ENCODE measurements around the gene FOXO6.

FOXO6 gene

DNA sequence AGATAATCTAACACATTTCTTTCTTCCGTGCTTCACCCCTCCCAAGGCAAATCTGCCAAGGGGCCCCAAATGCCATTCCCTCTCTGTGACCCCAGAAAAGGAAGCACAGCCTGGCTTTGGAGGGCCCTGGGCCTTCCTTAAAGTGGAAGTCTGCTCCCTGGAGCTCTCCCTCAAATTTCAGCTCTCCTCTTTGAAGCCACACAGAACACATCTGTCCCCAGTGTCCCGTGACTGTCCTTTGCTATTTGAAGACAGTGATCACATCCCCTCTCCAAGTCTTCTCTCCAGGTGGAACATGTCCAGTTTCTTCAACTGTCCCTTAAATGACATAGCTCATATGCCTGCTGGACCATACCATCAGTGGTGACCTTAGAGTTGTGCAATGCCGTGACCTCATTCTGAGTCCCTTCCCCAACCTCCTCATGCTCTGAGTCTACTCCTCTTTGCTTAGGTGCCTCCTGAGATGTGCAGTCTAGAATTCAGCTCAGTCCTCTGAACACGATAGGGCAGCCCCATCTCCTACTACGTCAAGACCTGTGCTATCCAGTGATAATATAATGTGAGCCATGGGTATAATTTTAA is 18.4 kb upstream of the FOXO6 start:
- ChIA-PET CTCF (interaction anchor here (0.9 to 2.0 kb wide), 7 partner anchors 11 to 90 kb away, joined by 3 to 7 read pairs (median 4); no protein-coding TSS in a partner anchor), POLR2A (no interaction called here)
- no peak overlapping the region for H3K4me3 ChIP-seq (ENCODE audit: low read depth, low read length)
- TF ChIP-seq, protein P1, sequence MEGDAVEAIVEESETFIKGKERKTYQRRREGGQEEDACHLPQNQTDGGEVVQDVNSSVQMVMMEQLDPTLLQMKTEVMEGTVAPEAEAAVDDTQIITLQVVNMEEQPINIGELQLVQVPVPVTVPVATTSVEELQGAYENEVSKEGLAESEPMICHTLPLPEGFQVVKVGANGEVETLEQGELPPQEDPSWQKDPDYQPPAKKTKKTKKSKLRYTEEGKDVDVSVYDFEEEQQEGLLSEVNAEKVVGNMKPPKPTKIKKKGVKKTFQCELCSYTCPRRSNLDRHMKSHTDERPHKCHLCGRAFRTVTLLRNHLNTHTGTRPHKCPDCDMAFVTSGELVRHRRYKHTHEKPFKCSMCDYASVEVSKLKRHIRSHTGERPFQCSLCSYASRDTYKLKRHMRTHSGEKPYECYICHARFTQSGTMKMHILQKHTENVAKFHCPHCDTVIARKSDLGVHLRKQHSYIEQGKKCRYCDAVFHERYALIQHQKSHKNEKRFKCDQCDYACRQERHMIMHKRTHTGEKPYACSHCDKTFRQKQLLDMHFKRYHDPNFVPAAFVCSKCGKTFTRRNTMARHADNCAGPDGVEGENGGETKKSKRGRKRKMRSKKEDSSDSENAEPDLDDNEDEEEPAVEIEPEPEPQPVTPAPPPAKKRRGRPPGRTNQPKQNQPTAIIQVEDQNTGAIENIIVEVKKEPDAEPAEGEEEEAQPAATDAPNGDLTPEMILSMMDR (IDR thresholded peaks at IDR 0.05; ENCODE audit: insufficient read depth, low read length, missing control alignments): no peak
- no peak for DNase-seq (ENCODE audit: low read depth, low spot score)

DNA sequence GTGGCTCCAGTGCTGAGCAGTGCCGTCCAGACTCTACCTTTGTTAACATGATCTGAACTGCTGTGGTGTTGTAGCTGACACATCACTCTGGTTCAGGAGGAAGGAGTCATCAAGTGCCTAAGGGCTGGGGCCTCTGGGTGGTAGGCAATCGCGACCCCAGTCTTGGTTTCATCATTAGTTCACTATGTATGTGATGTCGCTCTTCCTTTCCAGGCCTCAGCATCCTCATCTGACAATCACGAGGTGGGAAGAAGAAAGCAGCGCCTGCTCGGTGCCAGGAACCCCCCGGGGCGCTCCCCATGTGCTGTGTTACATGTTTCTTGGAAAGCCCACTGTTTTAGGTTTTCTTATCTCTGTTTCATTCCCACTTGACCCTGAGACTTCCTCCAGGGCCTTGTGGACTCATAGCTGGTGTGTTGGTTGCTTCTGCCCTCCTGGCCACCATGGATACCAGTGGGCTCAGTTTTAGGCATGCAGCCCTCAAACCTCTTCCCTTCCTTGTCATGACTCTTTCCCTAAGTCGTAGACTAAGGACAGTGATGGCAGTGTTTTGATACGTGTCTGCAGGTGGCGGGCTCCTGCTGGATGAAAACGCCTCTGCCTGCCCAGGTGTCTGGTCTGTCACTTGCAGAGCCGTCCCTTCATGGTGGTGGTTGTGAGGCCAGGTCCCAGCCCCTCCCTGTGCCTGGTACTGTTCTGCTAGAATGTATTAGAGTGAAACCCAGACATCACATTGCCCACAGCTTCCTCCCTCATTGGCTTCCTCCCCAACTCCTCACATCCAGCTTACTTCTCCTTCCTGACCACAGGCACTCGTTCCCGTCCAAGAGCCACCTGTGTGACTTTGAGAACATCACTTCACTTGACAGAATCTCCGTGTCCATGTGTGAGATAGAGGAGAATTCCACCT is 17.2 kb upstream of the FOXO6 start:
- DNase-seq (ENCODE audit: low read depth, low spot score): no peak
- CTCF ChIA-PET: interaction anchor here (1.1 to 1.5 kb wide), 3 partner anchors 17 to 62 kb away, joined by 3 read pairs; no protein-coding TSS in a partner anchor
- H3K4me3 ChIP-seq (ENCODE audit: low read depth, low read length): no peak overlapping the region
- POLR2A ChIA-PET: no interaction called here
- TF ChIP-seq, protein P1 (IDR thresholded peaks at IDR 0.05; ENCODE audit: insufficient read depth, low read length, missing control alignments): no peak

DNA sequence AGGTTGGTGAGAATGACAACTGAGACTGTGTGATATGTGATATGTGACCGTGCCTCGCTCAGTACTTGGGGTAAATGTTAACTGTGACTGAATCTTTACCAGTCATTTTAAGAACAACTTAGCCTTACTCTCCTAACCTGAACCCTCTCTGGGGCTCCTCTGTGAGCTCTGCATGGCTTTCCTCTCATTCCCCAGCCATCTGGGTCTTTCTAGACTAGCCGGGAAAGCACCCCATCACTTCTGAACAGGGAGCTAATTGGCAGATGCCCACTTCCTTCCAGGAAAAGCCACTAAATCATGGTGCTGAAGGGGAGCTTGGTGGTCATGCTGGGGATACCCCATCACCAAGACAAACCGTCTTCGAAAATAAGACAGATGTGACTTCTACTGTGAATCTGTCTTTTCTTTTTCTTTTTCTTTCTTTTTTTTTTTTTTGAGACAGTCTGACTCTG is 16.5 kb upstream of the FOXO6 start:
- DNase-seq (ENCODE audit: low read depth, low spot score): no peak
- TF ChIP-seq, protein P1 (IDR thresholded peaks at IDR 0.05; ENCODE audit: insufficient read depth, low read length, missing control alignments): no peak
- CTCF ChIA-PET: interaction anchor here (1.0 to 1.5 kb wide), 3 partner anchors 12 to 62 kb away, joined by 3 to 4 read pairs (median 3); no protein-coding TSS in a partner anchor
- POLR2A ChIA-PET: no interaction called here
- no peak overlapping the region for H3K4me3 ChIP-seq (ENCODE audit: low read depth, low read length)

DNA sequence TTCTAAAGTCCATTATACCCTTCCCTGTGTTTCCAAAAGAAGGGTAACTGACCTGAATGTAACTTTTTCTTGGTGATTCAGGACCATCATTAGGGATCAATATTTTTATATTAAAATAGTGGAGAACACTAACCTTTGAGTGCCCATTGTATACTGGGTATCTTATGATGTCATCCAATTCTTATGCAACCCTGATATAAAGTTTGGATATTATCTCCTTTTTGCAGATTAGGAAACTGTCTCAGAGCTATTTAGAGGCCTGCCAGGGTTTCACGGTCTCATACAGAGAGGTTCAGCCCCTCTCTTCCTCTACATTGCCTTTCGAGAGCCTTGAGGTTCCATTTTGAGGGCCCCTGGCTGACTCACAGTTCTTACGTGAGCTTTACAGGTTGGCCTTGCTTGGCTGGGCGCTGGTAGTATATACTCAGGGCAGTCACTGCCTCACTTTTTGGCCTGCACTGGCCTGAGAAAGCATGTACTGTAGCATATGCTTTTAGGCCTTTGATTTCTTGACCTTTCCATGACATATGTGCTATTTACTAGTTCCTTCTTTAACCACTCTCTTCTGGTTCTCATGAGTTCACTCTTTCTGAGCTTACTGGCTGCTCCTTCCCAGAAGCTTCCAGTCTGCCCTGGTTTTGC is 15.7 kb upstream of the FOXO6 start:
- no peak overlapping the region for H3K4me3 ChIP-seq (ENCODE audit: low read depth, low read length)
- ChIA-PET POLR2A (no interaction called here), CTCF (interaction anchor here (1.0 to 1.5 kb wide), 3 partner anchors 11 to 63 kb away, joined by 3 to 4 read pairs (median 3); no protein-coding TSS in a partner anchor)
- DNase-seq (ENCODE audit: low read depth, low spot score): no peak
- TF ChIP-seq, protein P1 (IDR thresholded peaks at IDR 0.05; ENCODE audit: insufficient read depth, low read length, missing control alignments): no peak

DNA sequence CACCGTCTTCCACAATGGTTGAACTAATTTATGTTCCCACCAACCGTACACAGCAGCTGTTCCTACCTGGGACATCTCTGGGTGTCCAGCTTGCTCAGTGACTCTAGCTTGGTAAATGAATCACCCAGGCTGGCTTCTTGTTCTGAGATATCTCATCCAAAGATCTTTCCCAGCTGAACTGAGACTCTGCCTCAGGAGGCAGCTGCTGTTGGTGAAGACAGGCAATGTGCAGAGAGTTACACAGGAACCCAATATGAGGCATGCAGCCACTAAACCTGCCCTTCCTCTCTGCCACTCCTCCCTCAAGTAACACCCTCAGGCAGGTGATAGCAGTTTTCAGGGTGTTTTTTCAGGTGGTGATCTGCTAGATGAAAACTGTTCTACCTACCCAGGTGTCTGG is 14.0 kb upstream of the FOXO6 start:
- no peak for DNase-seq (ENCODE audit: low read depth, low spot score)
- CTCF ChIA-PET: interaction anchor here (1.4 kb wide), 1 partner anchor 65 kb away, joined by 3 read pairs; no protein-coding TSS in a partner anchor
- POLR2A ChIA-PET: no interaction called here
- TF ChIP-seq, protein P1 (IDR thresholded peaks at IDR 0.05; ENCODE audit: insufficient read depth, low read length, missing control alignments): no peak
- H3K4me3 ChIP-seq (ENCODE audit: low read depth, low read length): no peak overlapping the region

Data from AG04449 (cell line).